Gastrocnemius medialis (tissue), 4 donors: ENCODE data around the gene STEEP1. TPM values are rescaled to one million over a fixed set of nuclear protein-coding genes. Genes with fewer than 3 reads are reported as not detected.

Experiments
- ATAC-seq, 2 donors: fragments of 150-250 bp; one replicate each; pipeline ENCODE4 v1.9.1; 2016
- DNase-seq, 2 donors: peaks; one replicate each; pipeline ENCODE4 v3.0.0-alpha.2; 2019
- H3K27ac ChIP-seq, 4 donors: fragments of 200-600 bp; sonication (generic); 1 replicate in 1 of 4; 2 replicates in 3 of 4; pipeline ENCODE4 v1.5.1; 2016 to 2018; ENCODE audit warnings: mild to moderate bottlenecking in 2 of 4, moderate library complexity in 1 of 4
- H3K27me3 ChIP-seq, 3 donors: fragments of 200-600 bp; sonication (generic) in 2 of 3; 1 replicate in 1 of 3; 2 replicates in 2 of 3; pipeline versions ENCODE4 v1.5.1 to v1.6.0; 2016 to 2019; ENCODE audit warnings: mild to moderate bottlenecking in 1 of 3, moderate library complexity in 1 of 3
- H3K36me3 ChIP-seq, 2 donors: fragments of 200-600 bp; sonication (generic) in 1 of 2; one replicate each; pipeline ENCODE4 v1.5.1; 2017 to 2018
- H3K4me1 ChIP-seq, 2 donors: fragments of 200-600 bp; sonication (generic) in 1 of 2; one replicate each; pipeline ENCODE4 v1.5.1; 2016 to 2017; ENCODE audit warnings: mild to moderate bottlenecking in 2 of 2
- H3K4me3 ChIP-seq, 4 donors: fragments of 200-600 bp; sonication (generic) in 3 of 4; 1 replicate in 1 of 4; 2 replicates in 3 of 4; pipeline ENCODE4 v1.5.1; 2016 to 2019; ENCODE audit warnings: mild to moderate bottlenecking in 2 of 4
- H3K9me3 ChIP-seq, 3 donors: fragments of 200-600 bp; sonication (generic) in 2 of 3; 1 replicate in 1 of 3; 2 replicates in 2 of 3; pipeline ENCODE4 v1.5.1; 2016 to 2019
- CTCF ChIP-seq, 5 experiments: fragments of 450-650 bp in 3 of 5; fragments of 200-600 bp in 2 of 5; sonication (generic) in 2 of 5; IDR thresholded peaks in 4 of 5; conservative IDR thresholded peaks in 1 of 5; 1 replicate in 4 of 5; 2 replicates in 1 of 5; pipeline ENCODE4 v1.5.1; 2016 to 2019; ENCODE audit warnings: antibody characterized with exemption in 5 of 5, mild to moderate bottlenecking in 3 of 5, moderate library complexity in 3 of 5
- POLR2A ChIP-seq, 2 donors: fragments of 450-650 bp; IDR thresholded peaks; one replicate each; pipeline ENCODE4 v1.6.1; 2017; ENCODE audit warnings: antibody characterized with exemption in 2 of 2, mild to moderate bottlenecking in 2 of 2, moderate library complexity in 2 of 2
- in situ Hi-C, 4 donors: fragments of 200-750 bp; cut with MboI; loops; one replicate each; pipeline versions ENCODE4 v1.15.0 to v1.8.0; 2017; ENCODE audit warnings: low sequenced_read_pairs in 4 of 4
- intact Hi-C: fragments of 100-400 bp; cut with DNase I; formaldehyde crosslinking; loops from one replicate; pipeline ENCODE4 v1.15.1; 2023; ENCODE audit warnings: low total_unique reads
- total RNA-seq, 4 donors: library from RNA; depleted of rRNA; stranded (reverse); fragments of >200 nt; gene quantifications; one replicate each; pipeline versions ENCODE4 v1.1.0 to v1.2.3, GENCODE V29; 2016

The STEEP1 gene
- total RNA-seq, 4 donors from 2014 or later = 15.3 to 38.0 (median 17.3) TPM

GRCh38 chrX:119541188-119541587 lies 24.0 kb downstream of the STEEP1 start:
- Histone ChIP-seq H3K4me1 (no peaks in the 10 kb centered on the region), H3K36me3 (peaks cover 0 to 6% of the 10 kb centered on the region in 2 donors), H3K27me3 (no peaks in the 10 kb centered on the region), H3K4me3 (no peak overlapping the region), H3K9me3 (no peaks in the 10 kb centered on the region), H3K27ac (no peak overlapping the region)
- TF ChIP-seq POLR2A (IDR thresholded peaks at IDR 0.05) = no peak
- no peak for TF ChIP-seq CTCF (IDR thresholded peaks at IDR 0.05 in 4 of 5, conservative IDR thresholded peaks at IDR 0.05 in 1 of 5)
- ATAC-seq = no peak
- no peak for DNase-seq
- intact Hi-C loops (no loop called here), in situ Hi-C loops (no loop called here)

- no peak for ATAC-seq
- Histone ChIP-seq H3K36me3 (peaks cover 0 to 6% of the 10 kb centered on the region in 2 donors), H3K4me1 (no peaks in the 10 kb centered on the region), H3K4me3 (no peak overlapping the region), H3K27ac (no peak overlapping the region), H3K27me3 (no peaks in the 10 kb centered on the region), H3K9me3 (no peaks in the 10 kb centered on the region)
- DNase-seq = no peak
- TF ChIP-seq CTCF (IDR thresholded peaks at IDR 0.05 in 4 of 5, conservative IDR thresholded peaks at IDR 0.05 in 1 of 5) = no peak
- no peak for TF ChIP-seq POLR2A (IDR thresholded peaks at IDR 0.05)
- in situ Hi-C loops (no loop called here), intact Hi-C loops (no loop called here)
Observed at GRCh38 chrX:119539872-119540271, 25.3 kb downstream of the STEEP1 start.

GRCh38 chrX:119537487-119537886 lies 27.7 kb downstream of the STEEP1 start:
- peaks cover 0 to 6% of the 10 kb centered on the region in 2 donors for H3K36me3 ChIP-seq
- H3K4me3 ChIP-seq = no peak overlapping the region
- H3K4me1 ChIP-seq = no peaks in the 10 kb centered on the region
- no peak overlapping the region for H3K27ac ChIP-seq
- in situ Hi-C loops (no loop called here), intact Hi-C loops (no loop called here)
- TF ChIP-seq POLR2A (IDR thresholded peaks at IDR 0.05) = no peak
- TF ChIP-seq CTCF (IDR thresholded peaks at IDR 0.05 in 4 of 5, conservative IDR thresholded peaks at IDR 0.05 in 1 of 5) = no peak
- no peak for ATAC-seq
- H3K27me3 ChIP-seq = no peaks in the 10 kb centered on the region
- DNase-seq = no peak
- H3K9me3 ChIP-seq = no peaks in the 10 kb centered on the region

GRCh38 chrX:119529345-119530276 lies 35.6 kb downstream of the STEEP1 start:
- intact Hi-C loops (no loop called here), in situ Hi-C loops (no loop called here)
- Histone ChIP-seq H3K9me3 (no peaks in the 10 kb centered on the region), H3K4me1 (no peaks in the 10 kb centered on the region), H3K27ac (no peak overlapping the region), H3K4me3 (no peak overlapping the region), H3K27me3 (no peaks in the 10 kb centered on the region), H3K36me3 (no peaks in the 10 kb centered on the region)
- TF ChIP-seq CTCF (IDR thresholded peaks at IDR 0.05 in 4 of 5, conservative IDR thresholded peaks at IDR 0.05 in 1 of 5) = no peak
- TF ChIP-seq POLR2A (IDR thresholded peaks at IDR 0.05) = no peak
- ATAC-seq (no peak), DNase-seq (no peak)
